ENCODE data around the gene SPECC1L. TPM values are rescaled to one million over a fixed set of nuclear protein-coding genes. Genes with fewer than 3 reads are reported as not detected.

SPECC1L gene
- 45.7 and 46.7 TPM in 2 replicates for total RNA-seq

- Histone ChIP-seq H3K4me2 (ENCODE audit: insufficient read depth, low read length) (peak within 1 kb of the TSS; percentile 84), H4K20me1 (ENCODE audit: insufficient read depth, low read length) (peaks cover 21% of the 10 kb centered on the region), H3K9me3 (ENCODE audit: low read depth, low read length) (no peaks in the 10 kb centered on the region), H2AFZ (ENCODE audit: low read length) (peak within 1 kb of the TSS; percentile 92), H3K27me3 (ENCODE audit: insufficient read depth, low read length) (no peaks in the 10 kb centered on the region), H3K36me3 (ENCODE audit: insufficient read depth, low read length) (no peaks in the 10 kb centered on the region), H3K4me1 (ENCODE audit: insufficient read depth, low read length) (peaks cover 18% of the 10 kb centered on the region), H3K4me3 (ENCODE audit: insufficient read depth, low read length) (peak within 1 kb of the TSS; percentile 100), H3K79me2 (ENCODE audit: insufficient read depth, low read length) (peaks cover 48% of the 10 kb centered on the region), H3K27ac (ENCODE audit: low read depth, low read length) (peak within 1 kb of the TSS; percentile 90)
- peak; percentile 98 for DNase-seq (ENCODE audit: insufficient read length, low spot score, missing footprints)
- TF ChIP-seq CTCF (IDR thresholded peaks at IDR 0.05; ENCODE audit: extremely low read depth, low read depth, low read length): no peak
Observed at GRCh38 chr22:24270556-24271385, at the start of gene SPECC1L. Gene SPECC1L (plus strand): TSS chr22:24270831. CDS start chr22:24302232, 31,401 bp downstream.

GRCh38 chr22:24224468-24224867 lies 46.2 kb upstream of the SPECC1L start:
- Histone ChIP-seq H3K4me2 (ENCODE audit: insufficient read depth, low read length) (no peak overlapping the region), H3K27ac (ENCODE audit: low read depth, low read length) (no peak overlapping the region), H3K4me3 (ENCODE audit: insufficient read depth, low read length) (no peak overlapping the region), H3K36me3 (ENCODE audit: insufficient read depth, low read length) (peaks cover 39% of the 10 kb centered on the region), H3K27me3 (ENCODE audit: insufficient read depth, low read length) (no peaks in the 10 kb centered on the region), H2AFZ (ENCODE audit: low read length) (no peak overlapping the region), H3K9me3 (ENCODE audit: low read depth, low read length) (peaks cover 4% of the 10 kb centered on the region), H3K4me1 (ENCODE audit: insufficient read depth, low read length) (no peaks in the 10 kb centered on the region), H3K79me2 (ENCODE audit: insufficient read depth, low read length) (no peaks in the 10 kb centered on the region), H4K20me1 (ENCODE audit: insufficient read depth, low read length) (no peaks in the 10 kb centered on the region)
- no peak for TF ChIP-seq CTCF (IDR thresholded peaks at IDR 0.05; ENCODE audit: extremely low read depth, low read depth, low read length)
- DNase-seq (ENCODE audit: insufficient read length, low spot score, missing footprints): peak; percentile 65

- no peak overlapping the region for H2AFZ ChIP-seq (ENCODE audit: low read length)
- H3K27me3 ChIP-seq (ENCODE audit: insufficient read depth, low read length): no peaks in the 10 kb centered on the region
- H3K27ac ChIP-seq (ENCODE audit: low read depth, low read length): no peak overlapping the region
- no peaks in the 10 kb centered on the region for H3K79me2 ChIP-seq (ENCODE audit: insufficient read depth, low read length)
- peaks cover 4% of the 10 kb centered on the region for H3K9me3 ChIP-seq (ENCODE audit: low read depth, low read length)
- H3K4me2 ChIP-seq (ENCODE audit: insufficient read depth, low read length): no peak overlapping the region
- H3K36me3 ChIP-seq (ENCODE audit: insufficient read depth, low read length): peaks cover 32% of the 10 kb centered on the region
- TF ChIP-seq CTCF (IDR thresholded peaks at IDR 0.05; ENCODE audit: extremely low read depth, low read depth, low read length): no peak
- no peaks in the 10 kb centered on the region for H4K20me1 ChIP-seq (ENCODE audit: insufficient read depth, low read length)
- H3K4me3 ChIP-seq (ENCODE audit: insufficient read depth, low read length): no peak overlapping the region
- no peaks in the 10 kb centered on the region for H3K4me1 ChIP-seq (ENCODE audit: insufficient read depth, low read length)
- peak; percentile 72 for DNase-seq (ENCODE audit: insufficient read length, low spot score, missing footprints)
Observed at GRCh38 chr22:24225044-24225601, 45.5 kb upstream of the SPECC1L start.

DNA sequence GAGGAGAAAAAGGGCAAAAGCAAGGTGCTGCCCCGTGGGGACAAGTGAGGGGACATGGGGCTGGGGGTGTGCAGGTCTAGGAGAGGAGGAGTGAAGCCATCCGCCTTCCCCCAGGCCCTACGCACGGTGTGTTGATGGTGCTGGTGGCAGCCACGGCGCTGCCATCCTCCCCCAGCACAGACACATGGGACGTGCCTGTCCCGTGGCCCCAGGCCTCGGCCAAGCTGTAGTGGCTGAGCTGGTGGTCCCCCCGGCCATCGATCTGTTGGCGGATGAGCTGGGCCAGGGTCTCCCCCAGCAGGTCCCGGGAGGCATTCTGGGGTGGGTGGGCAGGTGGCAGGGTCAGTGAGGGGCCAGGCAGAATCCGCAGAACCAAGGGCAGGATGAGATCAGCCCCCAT lies 44.7 kb upstream of the SPECC1L start:
- no peak for TF ChIP-seq CTCF (IDR thresholded peaks at IDR 0.05; ENCODE audit: extremely low read depth, low read depth, low read length)
- peaks cover 4% of the 10 kb centered on the region for H3K9me3 ChIP-seq (ENCODE audit: low read depth, low read length)
- H3K4me3 ChIP-seq (ENCODE audit: insufficient read depth, low read length): no peak overlapping the region
- peaks cover 29% of the 10 kb centered on the region for H3K36me3 ChIP-seq (ENCODE audit: insufficient read depth, low read length)
- no peaks in the 10 kb centered on the region for H3K79me2 ChIP-seq (ENCODE audit: insufficient read depth, low read length)
- H2AFZ ChIP-seq (ENCODE audit: low read length): no peak overlapping the region
- no peak overlapping the region for H3K4me2 ChIP-seq (ENCODE audit: insufficient read depth, low read length)
- H3K27me3 ChIP-seq (ENCODE audit: insufficient read depth, low read length): no peaks in the 10 kb centered on the region
- H3K27ac ChIP-seq (ENCODE audit: low read depth, low read length): no peak overlapping the region
- H4K20me1 ChIP-seq (ENCODE audit: insufficient read depth, low read length): no peaks in the 10 kb centered on the region
- H3K4me1 ChIP-seq (ENCODE audit: insufficient read depth, low read length): no peaks in the 10 kb centered on the region
- peak; percentile 49 for DNase-seq (ENCODE audit: insufficient read length, low spot score, missing footprints)

All from osteoblast (primary cell).